HG03159 (cell line): ENCODE data around the gene ACSM4.
"Not testable (repeated sequence)": the region's sequence is repeated elsewhere in the genome, so short reads cannot be mapped to it uniquely, and the experiment has no call there.

Experiments used
- ATAC-seq: cut with Tn5 transposase; IDR thresholded peaks from one replicate; pipeline ENCODE4 v1.9.1; 2021; ENCODE audit warnings: mild to moderate bottlenecking, moderate library complexity; ENCODE audit not compliant: unreplicated experiment

Gene ACSM4

GRCh38 chr12:7303772-7304171 lies at the start of gene ACSM4:
TSS of gene ACSM4 (plus strand) at chr12:7304072. CDS start at chr12:7304332, 260 bp downstream.
- ATAC-seq, result no peak

GRCh38 chr12:7259060-7259459 lies 44.8 kb upstream of the ACSM4 start:
- ATAC-seq, result no peak

GRCh38 chr12:7264538-7264937 lies 39.3 kb upstream of the ACSM4 start:
- no peak for ATAC-seq

GRCh38 chr12:7265251-7265650 lies 38.6 kb upstream of the ACSM4 start:
- ATAC-seq, result no peak

- no peak for ATAC-seq
Measured at GRCh38 chr12:7269273-7269672, 34.6 kb upstream of the ACSM4 start.

- no peak for ATAC-seq
Measured at GRCh38 chr12:7271893-7272514, 31.9 kb upstream of the ACSM4 start.

- ATAC-seq, result not testable (repeated sequence)
Measured at GRCh38 chr12:7275482-7275881, 28.4 kb upstream of the ACSM4 start.

- peak; percentile 70 for ATAC-seq
Measured at GRCh38 chr12:7282844-7283243, 21.0 kb upstream of the ACSM4 start.

- no peak for ATAC-seq
Measured at GRCh38 chr12:7289743-7290142, 14.1 kb upstream of the ACSM4 start.

- not testable (repeated sequence) for ATAC-seq
Measured at GRCh38 chr12:7290588-7290987, 13.3 kb upstream of the ACSM4 start.

- ATAC-seq, result no peak
Measured at GRCh38 chr12:7292300-7292699, 11.6 kb upstream of the ACSM4 start.

GRCh38 chr12:7293670-7294069 lies 10.2 kb upstream of the ACSM4 start:
- no peak for ATAC-seq

- ATAC-seq, result no peak
Measured at GRCh38 chr12:7295529-7295928, 8.3 kb upstream of the ACSM4 start.

- no peak for ATAC-seq
Measured at GRCh38 chr12:7297865-7298264, 6.0 kb upstream of the ACSM4 start.

- ATAC-seq, result no peak
Measured at GRCh38 chr12:7302266-7302986, 1.4 kb upstream of the ACSM4 start.

GRCh38 chr12:7303230-7303629 lies 642 bp upstream of the ACSM4 start:
- no peak for ATAC-seq

GRCh38 chr12:7304456-7304855 lies 584 bp downstream of the ACSM4 start:
- no peak for ATAC-seq

GRCh38 chr12:7310070-7310469 lies 6.2 kb downstream of the ACSM4 start:
- ATAC-seq, result no peak

- ATAC-seq, result no peak
Measured at GRCh38 chr12:7319930-7320329, 16.1 kb downstream of the ACSM4 start.

GRCh38 chr12:7321624-7322023 lies 17.8 kb downstream of the ACSM4 start:
- ATAC-seq, result no peak

GRCh38 chr12:7322599-7322998 lies 18.7 kb downstream of the ACSM4 start:
- ATAC-seq, result no peak

- no peak for ATAC-seq
Measured at GRCh38 chr12:7324176-7324575, 20.3 kb downstream of the ACSM4 start.

- ATAC-seq, result no peak
Measured at GRCh38 chr12:7327918-7328317, 24.0 kb downstream of the ACSM4 start.
